DMS53 (cell line): ENCODE results near the gene SLAIN2.
"Not testable (repeated sequence)": the region's sequence is repeated elsewhere in the genome, so short reads cannot be mapped to it uniquely, and the experiment has no call there.

ENCODE experiments used
- DNase-seq: peaks from one replicate; lab custom pipeline; 2025; lab: John Stamatoyannopoulos, UW

SLAIN2 gene

DNA sequence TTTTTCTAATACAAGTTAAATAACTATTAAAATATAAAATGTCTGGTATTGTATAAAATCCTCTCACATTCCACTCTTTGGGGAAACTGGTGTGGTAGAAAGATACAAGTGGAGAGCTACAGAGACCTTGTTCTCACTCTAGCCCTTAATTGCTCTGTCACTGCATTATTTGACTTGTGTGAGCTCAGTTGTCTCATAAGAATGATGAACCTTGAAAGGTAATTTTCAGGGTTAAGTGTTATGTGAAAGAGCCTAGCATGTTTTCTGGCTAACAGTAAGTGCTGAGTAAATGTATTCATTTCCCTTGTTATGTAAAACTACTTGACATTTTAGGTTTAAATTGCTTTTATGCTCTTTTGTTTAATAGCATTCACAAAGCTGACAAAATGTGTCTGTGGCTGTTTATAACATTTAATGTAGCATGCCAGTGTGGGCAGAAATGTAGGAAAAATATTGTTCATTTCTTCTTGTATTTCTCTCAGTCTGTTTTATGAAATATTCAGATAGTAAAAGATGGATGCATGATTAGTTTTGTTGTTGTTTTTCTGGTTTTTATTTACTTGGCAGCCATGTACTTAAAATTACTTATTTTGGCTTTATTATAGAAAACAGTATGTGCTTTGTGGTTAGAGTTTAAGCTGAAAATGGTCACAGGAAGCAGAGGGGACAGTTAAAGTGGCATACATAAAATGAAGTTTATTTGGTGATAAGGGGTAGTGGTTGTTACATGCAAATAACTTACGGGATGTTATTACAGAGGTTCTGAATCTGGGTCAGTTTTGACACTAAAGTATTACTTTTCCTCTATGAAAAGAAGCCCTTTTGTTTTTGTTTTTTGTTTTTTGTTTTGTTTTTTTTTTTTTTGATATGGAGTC, 29.2 kb downstream of the SLAIN2 start:
- DNase-seq = no peak

GRCh38 chr4:48372272-48372671, 30.9 kb downstream of the SLAIN2 start:
- DNase-seq = no peak

- peak; percentile 98 for DNase-seq
Measured at GRCh38 chr4:48375651-48376304, 34.4 kb downstream of the SLAIN2 start.

- DNase-seq = no peak
Measured at GRCh38 chr4:48379587-48380180, 38.4 kb downstream of the SLAIN2 start.

DNA sequence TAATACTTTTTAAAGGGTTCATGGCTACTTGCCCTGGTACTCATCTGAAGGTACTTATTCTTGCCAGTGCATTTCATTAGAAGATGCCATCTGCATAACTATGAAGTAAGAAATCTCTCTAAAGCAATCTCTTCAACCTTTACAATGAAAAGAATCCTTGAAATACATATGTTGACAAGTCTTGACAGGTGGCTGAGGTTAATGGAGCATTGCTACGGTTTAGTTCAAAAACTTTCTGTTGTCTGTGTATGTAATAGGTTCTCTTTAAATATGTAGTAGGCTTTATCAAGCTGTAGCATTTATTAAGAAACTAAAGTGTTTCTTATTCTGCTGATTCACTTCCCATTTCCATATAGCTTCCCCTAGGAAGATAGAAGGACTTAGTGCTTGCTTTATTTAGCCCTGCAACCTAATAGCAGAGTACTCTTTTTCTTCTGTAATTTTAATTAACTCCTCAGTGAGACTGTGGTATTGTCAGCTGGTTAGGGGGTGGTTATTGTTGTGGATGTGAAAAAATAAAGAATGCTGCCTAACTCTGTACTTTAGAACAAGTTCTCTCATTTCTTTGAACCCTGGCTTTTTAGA, 39.3 kb downstream of the SLAIN2 start:
- no peak for DNase-seq

DNA sequence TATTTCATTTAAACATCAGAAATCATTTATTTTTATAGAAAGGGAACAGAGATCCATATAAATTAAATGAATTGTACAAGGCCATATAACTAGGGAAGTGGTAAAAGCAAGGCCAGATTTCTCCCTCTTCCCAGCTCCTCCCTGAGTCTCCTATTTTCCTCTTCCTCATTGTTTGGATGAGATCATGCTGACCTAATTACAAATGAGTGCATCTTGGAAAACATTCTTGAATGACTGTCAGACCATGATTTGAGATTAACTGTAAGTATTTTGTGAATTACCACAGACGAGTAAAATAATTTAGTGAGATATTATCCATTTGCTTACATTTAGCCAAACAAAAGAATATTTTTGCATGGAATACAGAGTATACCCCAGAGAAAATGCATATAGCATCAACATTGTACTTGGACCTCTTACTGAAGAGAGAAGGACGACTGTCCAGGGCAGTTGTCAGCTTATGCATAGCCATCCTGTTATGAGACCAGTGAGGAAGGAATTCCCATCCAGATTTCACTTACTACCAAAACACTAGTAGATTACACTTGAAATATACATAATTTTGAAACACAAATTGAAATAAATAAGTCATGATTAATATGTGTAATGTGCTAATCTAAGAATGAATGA, 47.3 kb downstream of the SLAIN2 start:
- DNase-seq = peak; percentile 11

DNA sequence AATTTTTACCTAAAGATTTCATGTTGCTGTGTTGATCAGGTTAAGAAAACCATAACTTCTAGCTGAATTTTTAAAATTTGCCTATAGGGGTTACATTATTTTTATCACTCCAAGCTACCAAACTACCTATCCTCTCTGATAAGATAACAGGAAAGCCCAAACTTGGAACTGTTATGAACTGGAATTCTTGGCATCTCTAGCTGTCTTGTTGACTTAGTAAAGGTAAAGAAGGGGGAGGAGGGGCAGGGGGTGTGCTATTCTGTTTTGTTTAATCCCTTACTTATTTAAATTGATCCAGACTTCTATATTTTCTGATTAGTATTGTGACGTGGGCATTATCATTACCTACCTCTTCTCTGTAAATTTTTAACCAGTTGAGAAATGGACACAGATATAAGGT, 54.7 kb downstream of the SLAIN2 start:
- DNase-seq = no peak

DNA sequence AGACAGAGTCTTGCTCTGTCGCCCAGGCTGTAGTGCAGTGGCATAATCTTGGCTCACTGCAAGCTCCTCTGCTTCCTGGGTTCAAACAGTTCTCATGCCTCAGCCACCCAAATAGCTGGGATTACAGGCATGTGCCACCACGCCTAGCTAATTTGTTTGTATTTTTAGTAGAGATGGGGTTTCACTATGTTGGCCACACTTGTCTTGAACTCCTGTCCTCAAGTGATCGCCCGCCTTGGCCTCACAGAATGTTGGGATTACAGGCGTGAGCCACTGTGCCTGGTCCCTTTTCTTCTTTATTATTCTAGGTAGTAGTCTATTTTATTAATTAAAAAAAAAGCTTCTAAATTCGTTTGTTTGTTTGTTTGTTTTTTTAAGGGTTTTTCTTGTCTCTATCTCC, 59.1 kb downstream of the SLAIN2 start:
- no peak for DNase-seq

DNA sequence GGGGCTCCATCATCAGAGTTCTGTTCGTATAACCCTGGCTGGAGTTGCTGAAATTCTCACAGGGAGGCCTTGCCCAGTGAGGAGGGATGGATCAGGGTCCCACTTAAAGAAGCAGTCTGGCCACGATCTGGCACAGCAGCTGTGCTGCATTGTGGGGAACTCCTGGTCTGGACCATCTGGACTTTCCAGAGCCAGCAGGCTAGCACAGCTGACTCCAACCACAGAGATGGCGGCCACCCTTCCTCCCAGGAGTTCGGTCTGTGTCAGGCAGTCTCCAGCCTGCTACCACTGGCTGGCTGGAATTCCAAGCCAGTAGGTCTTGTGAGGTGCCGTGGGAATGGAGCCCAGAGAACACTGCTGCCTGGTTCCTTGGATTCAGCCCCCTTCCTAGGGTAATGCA, 62.0 kb downstream of the SLAIN2 start:
- no peak for DNase-seq

- DNase-seq = no peak
Measured at GRCh38 chr4:48403779-48404178, 62.5 kb downstream of the SLAIN2 start.

- DNase-seq = no peak
Measured at GRCh38 chr4:48405924-48406323, 64.6 kb downstream of the SLAIN2 start.

- DNase-seq = no peak
Measured at GRCh38 chr4:48409203-48409602, 67.9 kb downstream of the SLAIN2 start.

DNA sequence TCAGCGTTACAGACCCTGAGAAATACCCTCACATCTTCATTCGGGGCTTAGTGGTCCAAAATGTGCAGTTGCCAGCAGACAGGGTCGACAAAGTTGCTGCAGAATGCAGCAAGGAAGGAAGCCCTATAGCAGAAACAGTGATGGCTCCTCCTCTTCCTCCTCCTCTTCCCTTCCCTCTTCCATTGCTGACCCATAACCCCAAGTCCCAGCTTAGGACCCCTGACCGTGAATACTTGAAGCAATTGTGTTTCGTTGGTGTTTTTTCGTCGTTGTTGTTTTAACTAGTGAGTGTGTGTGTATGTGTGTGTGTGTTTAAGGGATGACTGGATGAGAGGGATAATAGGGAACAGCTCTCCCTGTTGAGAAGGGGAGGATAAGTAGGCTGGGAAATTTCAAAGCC, 69.5 kb downstream of the SLAIN2 start:
- DNase-seq = no peak

DNA sequence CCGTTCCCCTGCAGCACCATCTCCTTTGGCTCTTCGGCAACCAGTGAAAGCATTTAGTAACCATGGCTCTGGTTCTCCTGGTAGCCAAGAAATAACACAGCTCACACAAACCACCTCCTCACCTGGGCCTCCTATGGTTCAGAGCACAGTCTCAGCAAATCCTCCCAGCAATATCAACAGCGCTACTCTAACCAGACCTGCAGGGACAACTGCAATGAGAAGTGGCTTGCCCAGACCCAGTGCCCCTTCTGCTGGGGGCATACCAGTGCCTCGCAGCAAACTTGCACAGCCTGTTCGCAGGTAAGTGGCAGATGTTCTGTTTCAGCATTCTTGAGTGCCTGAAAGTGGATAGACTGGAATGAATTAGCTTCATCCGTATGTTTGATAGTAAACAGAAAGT, 78.8 kb downstream of the SLAIN2 start:
- peak; percentile 94 for DNase-seq

- DNase-seq = no peak
Measured at GRCh38 chr4:48421101-48421500, 79.8 kb downstream of the SLAIN2 start.

GRCh38 chr4:48428926-48429325, 87.6 kb downstream of the SLAIN2 start:
- DNase-seq = no peak

GRCh38 chr4:48429709-48430474, 88.6 kb downstream of the SLAIN2 start:
- no peak for DNase-seq

DNA sequence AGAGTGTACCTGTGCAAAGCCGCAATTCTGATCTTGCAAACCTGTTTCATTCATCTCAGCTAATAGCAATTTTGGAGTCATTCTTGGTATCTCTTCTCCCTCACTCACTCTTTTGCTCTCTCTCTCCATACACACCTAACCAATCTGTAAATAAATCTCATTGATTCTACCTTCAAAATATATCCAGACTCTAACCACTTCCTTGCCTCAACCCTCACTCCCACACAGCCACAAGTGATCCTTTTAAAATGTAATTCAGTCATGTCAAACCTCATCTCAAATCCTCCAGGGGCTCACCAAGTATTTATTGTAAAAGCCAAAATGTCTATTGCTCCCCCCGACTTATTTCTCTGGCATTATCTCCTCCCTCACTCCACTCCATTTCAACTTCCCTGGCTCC, 90.1 kb downstream of the SLAIN2 start:
- no peak for DNase-seq

DNA sequence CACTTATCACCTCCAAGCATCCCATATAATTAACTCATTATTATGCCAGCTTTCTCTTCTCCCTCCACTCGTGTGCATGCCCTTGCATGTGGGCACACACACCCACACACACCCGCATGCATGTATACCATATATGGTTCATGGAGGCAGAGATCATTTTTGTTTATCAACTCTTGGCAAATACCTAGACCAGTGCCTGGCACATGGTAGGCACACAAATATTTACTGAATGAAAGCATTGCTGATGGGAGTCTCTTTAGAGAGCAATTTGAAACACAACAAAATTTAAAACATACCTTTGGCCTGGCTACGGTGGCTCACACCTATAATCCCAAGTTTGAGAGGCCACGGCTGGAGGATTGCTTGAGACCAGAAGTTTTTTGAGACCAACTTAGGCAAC, 90.7 kb downstream of the SLAIN2 start:
- no peak for DNase-seq

DNA sequence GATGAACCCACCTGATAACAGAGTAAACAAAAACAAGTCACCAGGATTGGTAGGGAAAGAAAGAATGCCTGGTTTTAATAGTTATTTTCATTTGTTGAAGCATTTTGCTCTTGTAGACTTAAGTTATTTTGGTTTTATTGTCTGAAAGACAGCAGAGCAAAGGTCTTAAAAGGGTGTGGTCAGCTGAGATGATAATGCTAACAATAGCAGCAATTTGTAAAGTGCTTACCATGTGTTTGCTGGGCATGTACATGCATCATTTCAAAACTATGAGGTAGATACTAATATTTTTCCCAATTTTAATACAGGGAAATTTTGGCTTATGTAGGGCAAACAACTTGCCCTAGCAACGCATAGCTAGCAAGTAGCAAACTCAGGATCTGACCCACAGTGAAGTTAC, 95.0 kb downstream of the SLAIN2 start:
- DNase-seq = no peak

DNA sequence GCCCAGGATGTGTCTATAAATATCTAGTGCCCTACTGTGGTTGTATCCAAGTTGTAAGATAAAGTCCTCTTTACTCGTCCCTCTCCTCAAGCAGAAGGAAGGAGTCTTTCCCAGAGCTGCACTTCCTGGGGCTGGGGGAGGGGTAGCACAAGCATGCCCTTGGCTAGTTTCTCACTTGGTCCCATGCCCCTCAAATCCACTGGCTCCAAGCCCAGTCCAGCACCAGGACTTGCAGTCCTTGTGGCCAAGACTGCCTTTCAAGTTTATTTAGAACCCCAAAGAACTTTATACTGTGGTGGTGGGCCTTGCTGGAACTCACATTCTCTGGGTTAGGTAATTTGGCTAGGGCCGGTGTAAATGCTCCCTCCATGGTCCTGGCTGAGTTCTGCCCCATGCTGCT, 98.7 kb downstream of the SLAIN2 start:
- no peak for DNase-seq

- DNase-seq = not testable (repeated sequence)
Measured at GRCh38 chr4:48440914-48441313, 99.6 kb downstream of the SLAIN2 start.
